HepG2 (cell line): ENCODE data around the gene PTPRC. TPM values are rescaled to one million over a fixed set of nuclear protein-coding genes. Genes with fewer than 3 reads are reported as not detected.

Experiments used
- ATAC-seq: fragments of 200-7000 bp; cut with Tn5 transposase; 3 replicates; pipeline ENCODE4 v1.9.1; 2020; ENCODE audit warnings: mild to moderate bottlenecking, moderate library complexity
- BruUV-seq: library from RNA; stranded (reverse); fragments of 400-500 nt; replicated peaks from 2 replicates; lab custom pipeline; 2021; lab: Mats Ljungman, UMichigan
- CTCF ChIA-PET: fragments of 300-600 bp; formaldehyde crosslinking; extraction: SDS; loops from one replicate; lab custom pipeline; 2021; ENCODE audit warnings: low total read pairs, inconsistent platforms, low intra/inter-chr PET ratio; lab: Yijun Ruan, JAX
- POLR2A ChIA-PET: fragments of 350-600 bp; sonication (Branson Sonifier 250); formaldehyde crosslinking; loops from one replicate; lab custom pipeline; 2020; ENCODE audit warnings: antibody characterized with exemption, inconsistent platforms; lab: Yijun Ruan, JAX
- DNase-seq: peaks from one replicate; pipeline ENCODE4 v3.0.0-alpha.2; 2015; ENCODE audit warnings: low spot score
- FAIRE-seq: peaks from 3 replicates; lab custom pipeline; 2011; peaks lifted over from hg19 to GRCh38; lab: Jason Lieb, UNC
- H2AFZ ChIP-seq: one replicate; pipeline ENCODE4 v1.6.1; 2011; ENCODE audit warnings: low read length, inconsistent platforms
- H3K27ac ChIP-seq: fragments of 300-600 bp; 3 replicates; pipeline ENCODE4 v1.8.0; 2011; ENCODE audit warnings: mixed run types, mild to moderate bottlenecking, mixed read lengths, low read length, inconsistent platforms; ENCODE audit not compliant: insufficient read depth; ENCODE audit errors: extremely low read length
- H3K27me3 ChIP-seq, 2 experiments: fragments of 200-600 bp in 1 of 2; 2 replicates in 1 of 2; 3 replicates in 1 of 2; pipeline versions ENCODE4 v1.6.0 to v1.8.0; 2011; ENCODE audit warnings: low read length in 2 of 2, mild to moderate bottlenecking in 2 of 2, moderate library complexity in 2 of 2, inconsistent platforms in 1 of 2; ENCODE audit not compliant: insufficient read depth in 2 of 2, control insufficient read depth in 1 of 2
- H3K36me3 ChIP-seq, 2 experiments: fragments of 200-600 bp in 1 of 2; replicated peaks in 1 of 2; 2 replicates in 1 of 2; 3 replicates in 1 of 2; pipeline versions ENCODE4 v1.5.1 to v1.8.0; 2011; ENCODE audit warnings: low read length in 2 of 2, inconsistent platforms in 1 of 2; ENCODE audit not compliant: insufficient read depth in 2 of 2, control insufficient read depth in 1 of 2
- H3K4me1 ChIP-seq: 2 replicates; pipeline ENCODE4 v1.5.1; 2012; ENCODE audit warnings: low read length, inconsistent platforms; ENCODE audit not compliant: insufficient read depth
- H3K4me2 ChIP-seq: 2 replicates; pipeline ENCODE4 v1.6.0; 2011; ENCODE audit warnings: low read depth, low read length, inconsistent platforms
- H3K4me3 ChIP-seq, 3 experiments: fragments of 200-600 bp in 1 of 3; sonication (generic), shearing (Covaris generic) in 1 of 3; replicated peaks in 1 of 3; 2 replicates each; pipeline ENCODE4 v1.5.1; 2011 to 2016; ENCODE audit warnings: low read length in 3 of 3, inconsistent platforms in 2 of 3, low read depth in 2 of 3, mild to moderate bottlenecking in 2 of 3, control low read depth in 1 of 3, mixed read lengths in 1 of 3; ENCODE audit not compliant: insufficient read depth in 1 of 3
- H3K79me2 ChIP-seq: one replicate; pipeline ENCODE4 v1.6.1; 2011; ENCODE audit warnings: low read length, inconsistent platforms; ENCODE audit not compliant: insufficient read depth
- H3K9ac ChIP-seq: 2 replicates; pipeline ENCODE4 v1.6.0; 2011; ENCODE audit warnings: mild to moderate bottlenecking, low read depth, low read length, inconsistent platforms; ENCODE audit not compliant: insufficient read depth
- H3K9me3 ChIP-seq: 2 replicates; pipeline ENCODE4 v1.5.1; 2012; ENCODE audit warnings: mild to moderate bottlenecking, low read length
- H4K20me1 ChIP-seq: 2 replicates; pipeline ENCODE4 v1.6.0; 2011; ENCODE audit warnings: inconsistent platforms, mild to moderate bottlenecking, low read length, moderate library complexity; ENCODE audit not compliant: insufficient read depth
- DDIT3 ChIP-seq: sonication (generic); formaldehyde crosslinking; IDR thresholded peaks from 2 replicates; pipeline ENCODE4 v1.4.0; 2020; ENCODE audit warnings: mild to moderate bottlenecking, missing genetic modification reagents
- FOXJ3 ChIP-seq: sonication (generic); formaldehyde crosslinking; IDR thresholded peaks from 2 replicates; pipeline ENCODE4 v1.4.0; 2020; ENCODE audit warnings: missing genetic modification reagents, mild to moderate bottlenecking, borderline replicate concordance
- GLMP ChIP-seq: sonication (generic); formaldehyde crosslinking; IDR thresholded peaks from 2 replicates; pipeline ENCODE4 v1.9.0; 2021; ENCODE audit warnings: missing genetic modification reagents, mild to moderate bottlenecking, borderline replicate concordance
- GTF3A ChIP-seq: sonication (generic); formaldehyde crosslinking; conservative IDR thresholded peaks from 2 replicates; pipeline ENCODE4 v1.4.0; 2020; ENCODE audit warnings: mild to moderate bottlenecking, missing genetic modification reagents
- HNRNPUL1 ChIP-seq: fragments of 200-400 bp; formaldehyde crosslinking; IDR thresholded peaks from 2 replicates; pipeline ENCODE4 v1.6.1; 2017; ENCODE audit warnings: low read depth, mild to moderate bottlenecking, low read length, moderate library complexity
- JDP2 ChIP-seq: sonication (generic); formaldehyde crosslinking; IDR thresholded peaks from 2 replicates; pipeline ENCODE4 v1.8.1; 2022; ENCODE audit warnings: missing genetic modification reagents, borderline replicate concordance
- NONO ChIP-seq, 2 experiments: fragments of 450-650 bp in 1 of 2; sonication (generic) in 1 of 2; formaldehyde crosslinking in 1 of 2; IDR thresholded peaks in 1 of 2; conservative IDR thresholded peaks in 1 of 2; 2 replicates each; pipeline versions ENCODE4 v1.6.1 to v1.8.0; 2017 to 2022; ENCODE audit warnings: mild to moderate bottlenecking in 1 of 2, missing genetic modification reagents in 1 of 2, moderate library complexity in 1 of 2
- PATZ1 ChIP-seq: sonication (generic); formaldehyde crosslinking; IDR thresholded peaks from 2 replicates; pipeline ENCODE4 v1.4.0; 2020; ENCODE audit warnings: missing genetic modification reagents
- RAD51 ChIP-seq: fragments of 450-650 bp; IDR thresholded peaks from 2 replicates; pipeline ENCODE4 v1.6.1; 2016; ENCODE audit warnings: borderline replicate concordance
- ZNF44 ChIP-seq: sonication (generic); formaldehyde crosslinking; IDR thresholded peaks from 2 replicates; pipeline ENCODE4 v1.5.1; 2020; ENCODE audit warnings: mild to moderate bottlenecking, missing genetic modification reagents
- ZNF547 ChIP-seq: sonication (generic); formaldehyde crosslinking; IDR thresholded peaks from 2 replicates; pipeline ENCODE4 v1.5.1; 2020; ENCODE audit warnings: mild to moderate bottlenecking, missing genetic modification reagents
- ZNF574 ChIP-seq: sonication (generic); formaldehyde crosslinking; IDR thresholded peaks from 2 replicates; pipeline ENCODE4 v1.4.0; 2020; ENCODE audit warnings: missing genetic modification reagents
- ZSCAN31 ChIP-seq: sonication (generic); formaldehyde crosslinking; IDR thresholded peaks from 2 replicates; pipeline ENCODE4 v1.5.0; 2020; ENCODE audit warnings: low read depth, mild to moderate bottlenecking, missing genetic modification reagents
- WGBS: methylation state at CpG from one replicate; pipeline ENCODE4 v1.1.6; 2017; ENCODE audit warnings: low lambda C conversion rate; 5-methylcytosine and 5-hydroxymethylcytosine counted together
- in situ Hi-C: cut with HindIII; loops from 2 replicates; pipeline ENCODE4 v1.10.0; 2017; ENCODE audit warnings: low pct_unique_long_range_greater_than_20kb; ENCODE audit not compliant: extremely low pct_ligation_motif_present
- intact Hi-C: fragments of 100-400 bp; cut with micrococcal nuclease; formaldehyde crosslinking; loops from one replicate; pipeline ENCODE4 v1.10.0; 2022; ENCODE audit not compliant: unreplicated experiment
- polyA plus RNA-seq, 8 experiments: library from polyadenylated mRNA; depleted of rRNA in 3 of 8; stranded (reverse) in 7 of 8; unstranded in 1 of 8; fragments of >200 nt; fragmentation: Illumina TruSeq in 4 of 8; extraction: Trizol in 4 of 8; gene quantifications; 2 replicates each; pipeline versions ENCODE4 v1.2.1 to v1.2.3, GENCODE V29; 2011 to 2016; ENCODE audit warnings: low read depth in 4 of 8, missing spikeins in 1 of 8, mixed read lengths in 1 of 8; ENCODE audit not compliant: insufficient read depth in 1 of 8
- total RNA-seq, 5 experiments: library from RNA; depleted of rRNA; stranded (reverse); fragments of >200 nt; fragmentation: Illumina TruSeq; extraction: Trizol; gene quantifications; 2 replicates each; pipeline ENCODE4 v1.2.3, GENCODE V29; 2016; ENCODE audit warnings: low read depth in 1 of 5
- TF ChIP-seq, protein P1 (sequence below): sonication (generic); formaldehyde crosslinking; IDR thresholded peaks from 2 replicates; pipeline ENCODE4 v1.4.0; 2020; ENCODE audit warnings: mild to moderate bottlenecking, missing genetic modification reagents, borderline replicate concordance

Gene PTPRC
- total and polyA plus RNA-seq, 2 of the 13 experiments (the other 11 are each of a cell fraction or from before 2014, with no cell fraction given) = not detected

DNA sequence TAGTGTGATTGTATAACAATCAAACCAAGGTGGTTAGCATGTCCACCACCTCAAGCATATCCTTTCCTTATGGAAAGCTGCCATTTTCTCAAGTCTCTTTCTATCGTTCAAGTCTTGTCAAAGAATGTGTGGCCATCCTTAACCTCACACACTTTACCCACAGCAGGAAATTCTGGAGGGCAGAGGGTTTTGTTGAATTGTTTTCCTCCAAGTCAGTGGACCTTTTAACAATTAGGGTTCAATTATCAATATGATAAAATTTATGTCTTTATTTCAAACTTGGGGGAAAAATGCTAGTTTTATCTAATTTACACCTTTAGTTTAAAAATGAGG is 14.2 kb upstream of the PTPRC start:
- ChIA-PET POLR2A (no interaction called here), CTCF (no interaction called here)
- in situ Hi-C loops = no loop called here
- TF ChIP-seq, protein P1, sequence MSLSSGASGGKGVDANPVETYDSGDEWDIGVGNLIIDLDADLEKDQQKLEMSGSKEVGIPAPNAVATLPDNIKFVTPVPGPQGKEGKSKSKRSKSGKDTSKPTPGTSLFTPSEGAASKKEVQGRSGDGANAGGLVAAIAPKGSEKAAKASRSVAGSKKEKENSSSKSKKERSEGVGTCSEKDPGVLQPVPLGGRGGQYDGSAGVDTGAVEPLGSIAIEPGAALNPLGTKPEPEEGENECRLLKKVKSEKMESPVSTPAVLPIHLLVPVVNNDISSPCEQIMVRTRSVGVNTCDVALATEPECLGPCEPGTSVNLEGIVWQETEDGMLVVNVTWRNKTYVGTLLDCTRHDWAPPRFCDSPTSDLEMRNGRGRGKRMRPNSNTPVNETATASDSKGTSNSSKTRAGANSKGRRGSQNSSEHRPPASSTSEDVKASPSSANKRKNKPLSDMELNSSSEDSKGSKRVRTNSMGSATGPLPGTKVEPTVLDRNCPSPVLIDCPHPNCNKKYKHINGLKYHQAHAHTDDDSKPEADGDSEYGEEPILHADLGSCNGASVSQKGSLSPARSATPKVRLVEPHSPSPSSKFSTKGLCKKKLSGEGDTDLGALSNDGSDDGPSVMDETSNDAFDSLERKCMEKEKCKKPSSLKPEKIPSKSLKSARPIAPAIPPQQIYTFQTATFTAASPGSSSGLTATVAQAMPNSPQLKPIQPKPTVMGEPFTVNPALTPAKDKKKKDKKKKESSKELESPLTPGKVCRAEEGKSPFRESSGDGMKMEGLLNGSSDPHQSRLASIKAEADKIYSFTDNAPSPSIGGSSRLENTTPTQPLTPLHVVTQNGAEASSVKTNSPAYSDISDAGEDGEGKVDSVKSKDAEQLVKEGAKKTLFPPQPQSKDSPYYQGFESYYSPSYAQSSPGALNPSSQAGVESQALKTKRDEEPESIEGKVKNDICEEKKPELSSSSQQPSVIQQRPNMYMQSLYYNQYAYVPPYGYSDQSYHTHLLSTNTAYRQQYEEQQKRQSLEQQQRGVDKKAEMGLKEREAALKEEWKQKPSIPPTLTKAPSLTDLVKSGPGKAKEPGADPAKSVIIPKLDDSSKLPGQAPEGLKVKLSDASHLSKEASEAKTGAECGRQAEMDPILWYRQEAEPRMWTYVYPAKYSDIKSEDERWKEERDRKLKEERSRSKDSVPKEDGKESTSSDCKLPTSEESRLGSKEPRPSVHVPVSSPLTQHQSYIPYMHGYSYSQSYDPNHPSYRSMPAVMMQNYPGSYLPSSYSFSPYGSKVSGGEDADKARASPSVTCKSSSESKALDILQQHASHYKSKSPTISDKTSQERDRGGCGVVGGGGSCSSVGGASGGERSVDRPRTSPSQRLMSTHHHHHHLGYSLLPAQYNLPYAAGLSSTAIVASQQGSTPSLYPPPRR (CRISPR knock-in tag) = no peak
- no peak for TF ChIP-seq ZNF574 (CRISPR knock-in tag)
- TF ChIP-seq ZSCAN31 (CRISPR knock-in tag) = no peak
- TF ChIP-seq GTF3A (CRISPR knock-in tag) = no peak
- TF ChIP-seq NONO (IDR thresholded peaks at IDR 0.05) = no peak
- no peak for TF ChIP-seq NONO (CRISPR knock-in tag; conservative IDR thresholded peaks at IDR 0.05)
- no peak for TF ChIP-seq DDIT3 (CRISPR knock-in tag)
- TF ChIP-seq PATZ1 = no peak
- no peak for TF ChIP-seq RAD51
- no peak for TF ChIP-seq ZNF44 (CRISPR knock-in tag)
- no peak for TF ChIP-seq GLMP (CRISPR knock-in tag)
- no peak for TF ChIP-seq FOXJ3
- no peak for TF ChIP-seq ZNF547 (CRISPR knock-in tag)
- no peak for TF ChIP-seq HNRNPUL1
- TF ChIP-seq JDP2 = no peak

More for the DNA sequence above, 14.2 kb upstream of the PTPRC start:
- H3K9me3 ChIP-seq = no peaks in the 10 kb centered on the region
- H2AFZ ChIP-seq = no peak overlapping the region
- intact Hi-C loops = no loop called here
- no peaks in the 10 kb centered on the region for H3K79me2 ChIP-seq
- no peaks in the 10 kb centered on the region for H4K20me1 ChIP-seq
- no peaks in the 10 kb centered on the region for H3K4me1 ChIP-seq
- no peak for ATAC-seq
- H3K9ac ChIP-seq = no peak overlapping the region
- no TSS peak for BruUV-seq
- H3K27me3 ChIP-seq = no peaks in the 10 kb centered on the region; a peak in 1 of 5 replicates
- DNase-seq = no peak
- no peak overlapping the region for H3K27ac ChIP-seq
- no peak overlapping the region for H3K4me3 ChIP-seq
- WGBS = 4% methylated on average over 1 of the region's 1 CpG
- no peak overlapping the region for H3K4me2 ChIP-seq
- no peaks in the 10 kb centered on the region for H3K36me3 ChIP-seq
- no peak for FAIRE-seq
